Osteocyte (in vitro differentiated cells): Measurements from ENCODE around the gene DMXL2. TPM values are rescaled to one million over a fixed set of nuclear protein-coding genes. Genes with fewer than 3 reads are reported as not detected.

Experiments used
- DNase-seq: peaks from one replicate; pipeline ENCODE4 v3.0.0; 2021; ENCODE audit warnings: mixed read lengths; ENCODE audit not compliant: unreplicated experiment; ENCODE audit errors: extremely low spot score
- H3K27ac Mint-ChIP-seq: one replicate; pipeline ENCODE4 v1.8.0; 2021; ENCODE audit warnings: mild to moderate bottlenecking, mixed read lengths; ENCODE audit not compliant: unreplicated experiment
- H3K27me3 Mint-ChIP-seq: one replicate; pipeline ENCODE4 v1.8.0; 2021; ENCODE audit warnings: mixed read lengths; ENCODE audit not compliant: unreplicated experiment
- H3K36me3 Mint-ChIP-seq: one replicate; pipeline ENCODE4 v1.8.0; 2021; ENCODE audit warnings: mixed read lengths; ENCODE audit not compliant: unreplicated experiment
- H3K4me1 Mint-ChIP-seq: one replicate; pipeline ENCODE4 v1.8.0; 2021; ENCODE audit warnings: mixed read lengths; ENCODE audit not compliant: unreplicated experiment
- H3K4me3 Mint-ChIP-seq: one replicate; pipeline ENCODE4 v1.8.0; 2021; ENCODE audit warnings: mild to moderate bottlenecking, moderate library complexity, mixed read lengths; ENCODE audit not compliant: unreplicated experiment
- H3K9me3 Mint-ChIP-seq: one replicate; pipeline ENCODE4 v1.8.0; 2021; ENCODE audit warnings: mixed read lengths; ENCODE audit not compliant: unreplicated experiment
- CTCF ChIP-seq: fragments of 200-600 bp; sonication (generic); IDR thresholded peaks from 2 replicates; pipeline ENCODE4 v1.5.0; 2021; ENCODE audit warnings: antibody characterized with exemption, mild to moderate bottlenecking, moderate library complexity
- total RNA-seq: library from RNA; stranded (reverse); gene quantifications from 2 replicates; pipeline ENCODE4 v1.2.1, GENCODE V29; 2021

The DMXL2 gene
- total RNA-seq, 1 donor from 2014 or later = 27.4 TPM

GRCh38 chr15:51647128-51647562, 24.6 kb upstream of the DMXL2 start:
- H3K27me3 Mint-ChIP-seq = peaks cover 35% of the 10 kb centered on the region
- no peaks in the 10 kb centered on the region for H3K36me3 Mint-ChIP-seq
- TF ChIP-seq CTCF = no peak
- H3K9me3 Mint-ChIP-seq = no peaks in the 10 kb centered on the region
- no peak for DNase-seq
- H3K4me3 Mint-ChIP-seq = no peak overlapping the region
- H3K27ac Mint-ChIP-seq = no peak overlapping the region
- no peaks in the 10 kb centered on the region for H3K4me1 Mint-ChIP-seq

GRCh38 chr15:51642696-51643095, 20.1 kb upstream of the DMXL2 start:
- H3K27me3 Mint-ChIP-seq = peaks cover 33% of the 10 kb centered on the region
- H3K9me3 Mint-ChIP-seq = no peaks in the 10 kb centered on the region
- no peak overlapping the region for H3K27ac Mint-ChIP-seq
- H3K4me3 Mint-ChIP-seq = no peak overlapping the region
- no peaks in the 10 kb centered on the region for H3K4me1 Mint-ChIP-seq
- H3K36me3 Mint-ChIP-seq = no peaks in the 10 kb centered on the region
- DNase-seq = no peak
- no peak for TF ChIP-seq CTCF

GRCh38 chr15:51641490-51642130, 19.0 kb upstream of the DMXL2 start:
- Mint-ChIP-seq H3K36me3 (no peaks in the 10 kb centered on the region), H3K4me3 (no peak overlapping the region), H3K27ac (no peak overlapping the region), H3K9me3 (no peaks in the 10 kb centered on the region), H3K27me3 (peaks cover 33% of the 10 kb centered on the region), H3K4me1 (no peaks in the 10 kb centered on the region)
- no peak for DNase-seq
- TF ChIP-seq CTCF = no peak

- H3K4me1 Mint-ChIP-seq = no peaks in the 10 kb centered on the region
- DNase-seq = no peak
- H3K9me3 Mint-ChIP-seq = no peaks in the 10 kb centered on the region
- peaks cover 47% of the 10 kb centered on the region for H3K27me3 Mint-ChIP-seq
- no peak for TF ChIP-seq CTCF
- H3K4me3 Mint-ChIP-seq = no peak overlapping the region
- no peak overlapping the region for H3K27ac Mint-ChIP-seq
- no peaks in the 10 kb centered on the region for H3K36me3 Mint-ChIP-seq
Measured at GRCh38 chr15:51634591-51635198, 12.1 kb upstream of the DMXL2 start.

- Mint-ChIP-seq H3K4me3 (no peak overlapping the region), H3K36me3 (no peaks in the 10 kb centered on the region), H3K27ac (no peak overlapping the region)
Measured at GRCh38 chr15:51629612-51630011, 7.0 kb upstream of the DMXL2 start.

More at GRCh38 chr15:51629612-51630011, 7.0 kb upstream of the DMXL2 start:
- no peak for TF ChIP-seq CTCF
- Mint-ChIP-seq H3K9me3 (no peaks in the 10 kb centered on the region), H3K4me1 (no peaks in the 10 kb centered on the region), H3K27me3 (peaks cover 50% of the 10 kb centered on the region)
- no peak for DNase-seq
